Keratinocyte (primary cell): ENCODE results near the gene ADARB2. TPM values are rescaled to one million over a fixed set of nuclear protein-coding genes. Genes with fewer than 3 reads are reported as not detected.

Source experiments
- DNase-seq: peaks from one replicate; pipeline ENCODE4 v3.0.0-alpha.2; 2011; ENCODE audit warnings: low read depth, missing footprints, low spot score
- FAIRE-seq: peaks from 2 replicates; lab custom pipeline; 2011; peaks lifted over from hg19 to GRCh38; lab: Jason Lieb, UNC
- H2AFZ ChIP-seq: 2 replicates; pipeline ENCODE4 v1.6.0; 2012; ENCODE audit warnings: low read length, control low read depth, inconsistent platforms; ENCODE audit not compliant: control insufficient read depth
- H3K27ac ChIP-seq: 2 replicates; pipeline ENCODE4 v1.5.1; 2011; ENCODE audit warnings: low read length; ENCODE audit not compliant: control insufficient read depth, insufficient read depth
- H3K27me3 ChIP-seq: 3 replicates; pipeline ENCODE4 v1.6.0; 2011; ENCODE audit warnings: low read length; ENCODE audit not compliant: control insufficient read depth, insufficient read depth; ENCODE audit errors: extremely low read depth
- H3K36me3 ChIP-seq, 2 experiments: 2 replicates in 1 of 2; 3 replicates in 1 of 2; pipeline ENCODE4 v1.5.1; 2011; ENCODE audit warnings: low read length in 2 of 2, mild to moderate bottlenecking in 1 of 2; ENCODE audit not compliant: control insufficient read depth in 2 of 2, insufficient read depth in 2 of 2; ENCODE audit errors: extremely low read depth in 1 of 2
- H3K4me1 ChIP-seq: 3 replicates; pipeline ENCODE4 v1.5.1; 2011; ENCODE audit warnings: low read length; ENCODE audit not compliant: control insufficient read depth, insufficient read depth; ENCODE audit errors: extremely low read depth
- H3K4me2 ChIP-seq: 3 replicates; pipeline ENCODE4 v1.6.0; 2011; ENCODE audit warnings: low read depth, low read length; ENCODE audit not compliant: control insufficient read depth, insufficient read depth; ENCODE audit errors: extremely low read depth
- H3K4me3 ChIP-seq, 3 experiments: fragments of 200-600 bp in 1 of 3; sonication (generic) in 1 of 3; 2 replicates in 2 of 3; 3 replicates in 1 of 3; pipeline ENCODE4 v1.5.1; 2011 to 2016; ENCODE audit warnings: low read length in 3 of 3, mild to moderate bottlenecking in 3 of 3, control low read depth in 2 of 3, inconsistent platforms in 1 of 3, low read depth in 1 of 3, mixed read lengths in 1 of 3, mixed run types in 1 of 3, moderate library complexity in 1 of 3; ENCODE audit not compliant: control insufficient read depth in 2 of 3, insufficient read depth in 2 of 3; ENCODE audit errors: extremely low read depth in 1 of 3
- H3K79me2 ChIP-seq: 2 replicates; pipeline ENCODE4 v1.6.0; 2012; ENCODE audit warnings: low read length; ENCODE audit not compliant: control insufficient read depth, insufficient read depth
- H3K9ac ChIP-seq: 3 replicates; pipeline ENCODE4 v1.6.0; 2011; ENCODE audit warnings: low read length; ENCODE audit not compliant: control insufficient read depth, insufficient read depth; ENCODE audit errors: extremely low read depth
- H3K9me1 ChIP-seq: 3 replicates; pipeline ENCODE4 v1.6.0; 2011; ENCODE audit warnings: low read length; ENCODE audit not compliant: control insufficient read depth, insufficient read depth; ENCODE audit errors: extremely low read depth
- H3K9me3 ChIP-seq: 2 replicates; pipeline ENCODE4 v1.5.1; 2012; ENCODE audit warnings: low read depth, low read length; ENCODE audit not compliant: control insufficient read depth
- H4K20me1 ChIP-seq: 3 replicates; pipeline ENCODE4 v1.6.0; 2011; ENCODE audit warnings: low read length; ENCODE audit not compliant: control insufficient read depth, insufficient read depth; ENCODE audit errors: extremely low read depth
- CTCF ChIP-seq, 3 experiments: IDR thresholded peaks in 1 of 3; conservative IDR thresholded peaks in 1 of 3; optimal IDR thresholded peaks in 1 of 3; 2 replicates in 2 of 3; 3 replicates in 1 of 3; pipeline versions ENCODE3 to v1.5.1; 2011; ENCODE audit warnings: low read length in 3 of 3, mild to moderate bottlenecking in 3 of 3, moderate library complexity in 2 of 3, control low read depth in 1 of 3, inconsistent platforms in 1 of 3; ENCODE audit not compliant: insufficient read depth in 2 of 3; ENCODE audit errors: extremely low read depth in 1 of 3
- EZH2 ChIP-seq: IDR thresholded peaks from one replicate; pipeline ENCODE4 v1.6.1; 2012; ENCODE audit warnings: inconsistent platforms, mild to moderate bottlenecking, low read length, moderate library complexity
- dilution Hi-C: fragments of 300-500 bp; cut with MboI; formaldehyde crosslinking; loops from one replicate; pipeline ENCODE4 v1.7.0; 2020; ENCODE audit warnings: low sequenced_read_pairs; ENCODE audit not compliant: extremely low pct_ligation_motif_present
- polyA plus RNA-seq, 5 experiments: library from polyadenylated mRNA; depleted of rRNA in 3 of 5; stranded (reverse) in 3 of 5; stranded (forward) in 1 of 5; unstranded in 1 of 5; fragments of >200 nt; gene quantifications; 1 replicate in 1 of 5; 2 replicates in 3 of 5; 3 replicates in 1 of 5; pipeline versions ENCODE4 v1.2.1 to v1.2.3, GENCODE V29; 2011 to 2012; ENCODE audit warnings: missing spikeins in 2 of 5, low read depth in 1 of 5, low replicate concordance in 1 of 5

Gene ADARB2
- polyA plus RNA-seq, 1 donor (not counting 4 experiments of a cell fraction or from before 2014, with no cell fraction given), result not detected

DNA sequence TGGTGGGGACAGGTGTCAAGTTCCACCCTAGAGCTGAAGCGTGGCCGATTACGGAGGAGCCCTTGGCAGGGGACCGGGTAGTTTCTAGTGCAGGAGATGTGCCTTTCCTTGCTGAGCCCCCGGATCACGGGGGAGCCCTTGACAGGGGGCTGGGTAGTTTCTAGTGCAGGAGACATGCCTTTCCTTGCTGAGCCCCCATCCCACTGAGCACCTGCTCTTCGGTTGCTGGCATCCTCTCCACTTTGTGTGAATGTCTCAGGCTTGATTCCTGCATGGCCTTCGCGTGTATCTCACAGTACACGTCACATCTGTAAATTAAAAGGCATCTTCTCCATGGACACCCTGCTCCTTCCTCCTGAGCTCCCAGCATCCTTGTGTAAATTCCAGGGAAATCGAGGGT is 263.5 kb downstream of the ADARB2 start:
- Histone ChIP-seq H3K27me3 (no peaks in the 10 kb centered on the region), H3K27ac (no peak overlapping the region), H3K9me1 (no peaks in the 10 kb centered on the region), H3K4me1 (no peaks in the 10 kb centered on the region), H3K36me3 (no peaks in the 10 kb centered on the region), H4K20me1 (no peaks in the 10 kb centered on the region), H2AFZ (no peak overlapping the region), H3K79me2 (no peaks in the 10 kb centered on the region), H3K9me3 (peaks cover 8% of the 10 kb centered on the region), H3K4me2 (no peak overlapping the region), H3K9ac (no peak overlapping the region), H3K4me3 (no peak overlapping the region)
- DNase-seq (no peak), FAIRE-seq (no peak)
- dilution Hi-C loops, result no loop called here
- no peak for TF ChIP-seq CTCF (optimal IDR thresholded peaks at IDR 0.05 in 1 of 3, IDR thresholded peaks at IDR 0.05 in 1 of 3, conservative IDR thresholded peaks at IDR 0.05 in 1 of 3; ENCODE audit: extremely low read depth in 1 of 3, insufficient read depth in 2 of 3, low read length in 3 of 3)
- no peak for TF ChIP-seq EZH2

DNA sequence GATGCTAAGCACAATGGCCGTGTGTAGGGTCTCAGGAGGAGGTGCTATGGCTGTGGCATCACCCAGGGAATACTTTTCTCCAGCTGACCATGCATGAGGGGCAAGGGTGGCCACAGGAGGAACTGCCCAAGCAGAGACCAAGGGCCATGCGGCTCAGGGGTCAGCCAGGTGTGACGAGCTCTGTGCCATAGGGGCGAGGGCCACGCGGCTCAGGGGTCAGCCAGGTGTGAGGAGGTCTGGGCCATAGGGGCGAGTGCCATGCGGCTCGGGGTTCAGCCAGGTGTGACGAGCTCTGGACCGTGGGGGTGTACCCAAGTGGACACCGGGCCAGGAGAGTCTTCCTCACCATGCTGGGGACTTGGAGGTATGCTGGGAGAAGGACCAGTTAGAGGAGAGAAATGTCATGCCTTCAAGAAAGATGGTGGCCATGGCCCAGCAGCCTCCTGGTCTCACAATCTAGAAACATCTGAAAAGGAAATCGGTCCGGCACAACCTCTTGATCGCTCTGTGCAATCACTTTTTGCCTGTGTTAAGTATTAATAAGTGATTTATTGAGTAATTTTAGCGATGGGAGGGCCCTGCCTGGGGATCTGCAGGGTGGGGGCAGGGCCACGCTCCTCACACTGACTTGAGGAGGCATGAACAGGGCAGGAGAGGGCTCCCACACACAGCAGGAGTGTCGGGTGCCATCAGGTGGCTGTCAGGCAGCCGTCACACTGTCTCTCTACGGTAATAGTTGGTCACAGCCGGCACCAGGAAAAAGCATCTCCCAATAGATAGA is 265.0 kb downstream of the ADARB2 start:
- dilution Hi-C loops, result no loop called here
- Histone ChIP-seq H3K27me3 (no peaks in the 10 kb centered on the region), H3K36me3 (no peaks in the 10 kb centered on the region), H4K20me1 (no peaks in the 10 kb centered on the region), H3K9ac (no peak overlapping the region), H2AFZ (no peak overlapping the region), H3K4me3 (no peak overlapping the region), H3K4me1 (no peaks in the 10 kb centered on the region), H3K9me1 (no peaks in the 10 kb centered on the region), H3K79me2 (no peaks in the 10 kb centered on the region), H3K9me3 (peaks cover 8% of the 10 kb centered on the region), H3K4me2 (no peak overlapping the region), H3K27ac (no peak overlapping the region)
- DNase-seq (no peak), FAIRE-seq (no peak)
- TF ChIP-seq EZH2, result no peak
- TF ChIP-seq CTCF (optimal IDR thresholded peaks at IDR 0.05 in 1 of 3, IDR thresholded peaks at IDR 0.05 in 1 of 3, conservative IDR thresholded peaks at IDR 0.05 in 1 of 3; ENCODE audit: extremely low read depth in 1 of 3, insufficient read depth in 2 of 3, low read length in 3 of 3), result no peak
